GM18517 (cell line): ENCODE data around the gene FEM1B.

ENCODE experiments used
- ATAC-seq: cut with Tn5 transposase; IDR thresholded peaks from one replicate; pipeline ENCODE4 v1.9.1; 2021; ENCODE audit warnings: mild to moderate bottlenecking, moderate library complexity; ENCODE audit not compliant: unreplicated experiment

Gene FEM1B

DNA sequence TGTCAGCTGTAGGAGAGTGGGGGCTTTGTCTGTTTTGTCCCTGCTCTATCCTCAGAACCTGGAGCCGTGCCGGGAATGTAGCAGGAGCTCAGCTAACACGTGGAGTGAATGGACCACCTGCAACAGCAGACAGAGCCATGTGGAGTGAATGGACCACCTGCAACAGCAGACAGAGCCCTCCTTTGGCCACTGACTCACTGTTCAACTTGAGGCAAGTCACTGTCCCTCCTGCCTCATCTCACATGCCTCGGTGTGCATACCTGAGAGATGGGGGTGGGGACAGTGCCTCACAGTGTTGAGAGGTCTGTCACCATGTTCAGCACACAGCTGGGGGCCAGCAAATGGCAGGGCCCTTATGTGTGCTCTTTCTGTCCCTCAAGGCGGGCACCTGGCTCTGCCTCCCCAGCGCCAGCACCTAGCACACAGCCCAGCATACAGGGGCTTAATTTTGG is 27.9 kb downstream of the FEM1B start:
- no peak for ATAC-seq

DNA sequence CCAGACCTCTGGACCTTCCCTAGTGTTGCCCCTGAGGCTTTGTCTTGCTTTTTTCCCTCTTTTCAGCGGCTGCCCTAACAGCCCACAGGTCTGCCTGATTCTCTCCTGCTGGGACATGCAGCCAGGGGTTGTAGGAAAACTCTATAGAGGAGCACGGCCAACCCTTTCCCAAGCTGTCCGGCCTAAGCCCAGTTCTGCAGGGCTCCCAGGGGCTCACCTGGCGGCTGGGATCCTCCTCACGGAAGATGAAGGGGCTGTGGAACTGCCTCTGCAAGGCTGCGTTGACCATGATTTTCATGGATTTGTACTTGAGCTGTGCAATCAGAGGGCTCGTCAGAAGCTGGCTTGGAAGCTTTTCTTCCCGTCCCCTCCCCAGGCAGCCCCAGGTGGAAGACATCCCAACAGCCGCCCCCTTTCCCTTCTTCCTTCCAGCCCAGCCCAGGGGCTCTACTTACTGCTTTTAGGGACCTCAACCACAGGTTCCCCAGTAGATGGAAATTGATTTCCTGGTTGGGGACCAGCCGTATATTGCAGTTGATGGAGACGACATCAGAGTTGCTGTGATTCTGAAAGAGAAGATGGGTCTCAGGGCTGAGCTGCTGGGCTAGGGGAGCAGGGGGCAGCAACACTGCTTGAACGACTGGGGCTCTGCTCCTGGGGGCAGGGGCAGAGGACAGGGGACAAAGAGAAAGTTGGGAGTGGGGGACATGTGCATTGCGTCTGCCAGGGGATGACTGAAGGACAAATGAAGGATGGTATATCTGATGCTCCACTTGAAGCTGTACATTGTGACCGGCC is 29.8 kb downstream of the FEM1B start:
- ATAC-seq = no peak

DNA sequence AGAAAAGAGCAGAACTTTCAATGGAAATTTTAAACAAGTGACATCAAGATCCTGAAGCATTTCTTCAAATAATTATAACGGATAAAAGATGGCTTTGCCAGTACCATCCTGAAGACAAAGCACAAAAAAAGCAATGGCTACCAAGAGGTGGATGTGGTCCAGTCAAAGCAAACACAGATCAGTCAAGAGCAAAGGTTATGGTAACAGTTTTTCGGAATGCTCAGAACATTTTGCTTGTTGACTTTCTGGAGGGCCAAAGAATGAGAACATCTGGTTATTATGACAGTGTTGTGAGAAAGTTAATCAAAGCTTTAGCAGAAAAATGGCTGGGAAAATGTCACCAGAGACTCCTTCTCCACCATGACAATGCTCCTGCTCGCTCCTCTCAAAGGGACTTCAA is 31.5 kb downstream of the FEM1B start:
- ATAC-seq = no peak

DNA sequence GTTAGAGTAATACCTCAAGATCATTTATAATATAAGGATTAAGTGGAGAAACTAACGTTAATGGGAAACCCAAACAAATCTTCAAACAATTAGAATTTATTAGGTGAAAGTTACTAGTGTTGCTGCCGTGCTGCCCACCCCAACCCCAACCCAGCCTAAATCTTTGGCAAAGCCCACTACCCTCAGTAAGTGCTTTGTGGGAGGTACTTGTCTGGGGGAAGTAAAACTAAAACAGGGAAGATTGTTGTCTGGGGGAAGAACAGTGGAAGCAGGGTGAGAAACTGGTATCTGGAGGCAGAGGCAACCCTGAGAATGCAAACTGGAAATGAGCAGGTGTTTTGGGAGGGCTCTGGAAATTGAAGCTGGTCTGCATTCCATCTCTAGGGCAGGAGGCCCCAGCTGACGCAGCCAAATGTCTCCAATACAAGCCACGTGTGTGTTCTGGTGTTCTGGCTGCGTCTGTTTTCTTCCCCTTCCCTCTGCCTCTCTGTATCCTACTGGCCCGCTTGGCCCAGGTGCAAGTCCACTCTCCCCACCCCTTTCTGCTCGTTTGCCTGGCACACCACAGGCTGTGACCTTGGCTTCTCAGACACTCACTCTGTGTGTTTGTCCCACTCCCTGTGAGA is 32.7 kb downstream of the FEM1B start:
- no peak for ATAC-seq

DNA sequence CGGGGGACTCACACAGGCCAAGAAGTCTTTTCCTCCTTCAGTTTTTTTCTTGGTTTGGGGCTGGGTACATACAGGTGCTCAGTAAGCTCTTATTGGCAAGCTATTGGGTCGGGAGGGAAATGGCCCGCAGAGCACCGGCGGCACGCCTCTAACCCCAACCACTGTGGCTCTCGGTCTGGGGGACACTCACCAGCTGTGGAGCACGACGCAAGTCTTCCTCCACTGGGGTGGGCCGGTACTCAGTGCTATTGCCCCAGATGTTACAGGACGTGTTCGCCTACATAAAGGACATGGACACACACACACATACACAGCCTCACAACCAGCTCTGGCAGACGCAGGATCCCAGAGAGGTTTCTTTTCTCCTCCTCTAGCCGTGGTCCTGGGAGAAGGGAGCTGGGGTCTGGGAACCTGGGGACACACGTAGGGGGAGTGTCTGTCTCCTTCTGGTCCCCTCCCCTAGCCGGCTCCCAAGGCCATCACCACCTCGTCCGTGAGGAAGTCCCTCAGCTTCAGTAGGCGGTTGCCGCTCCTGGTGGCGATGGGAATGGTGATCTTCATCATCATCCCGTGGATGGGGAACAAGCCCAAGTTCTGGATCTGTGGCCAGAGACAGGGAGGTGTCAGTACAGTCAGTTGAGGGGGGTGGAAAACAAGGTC is 33.4 kb downstream of the FEM1B start:
- ATAC-seq = no peak

DNA sequence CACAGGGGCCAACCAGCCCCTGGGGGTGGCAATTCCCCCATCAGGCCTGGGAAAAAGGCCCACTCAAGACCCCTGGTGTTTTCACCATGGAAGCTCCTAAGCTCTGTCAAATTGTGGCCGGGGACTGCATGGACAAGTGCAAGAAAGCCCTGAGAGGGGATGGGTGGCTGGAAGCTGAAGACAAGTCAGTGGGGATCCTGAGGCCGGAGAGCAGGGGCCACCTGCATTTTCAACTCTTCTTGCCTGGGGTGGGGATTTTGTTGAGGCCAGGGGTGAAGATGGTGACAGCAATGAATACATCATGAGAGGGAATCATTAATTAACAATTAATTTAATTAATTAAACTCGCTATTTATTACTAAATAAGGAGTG is 33.9 kb downstream of the FEM1B start:
- ATAC-seq = no peak

DNA sequence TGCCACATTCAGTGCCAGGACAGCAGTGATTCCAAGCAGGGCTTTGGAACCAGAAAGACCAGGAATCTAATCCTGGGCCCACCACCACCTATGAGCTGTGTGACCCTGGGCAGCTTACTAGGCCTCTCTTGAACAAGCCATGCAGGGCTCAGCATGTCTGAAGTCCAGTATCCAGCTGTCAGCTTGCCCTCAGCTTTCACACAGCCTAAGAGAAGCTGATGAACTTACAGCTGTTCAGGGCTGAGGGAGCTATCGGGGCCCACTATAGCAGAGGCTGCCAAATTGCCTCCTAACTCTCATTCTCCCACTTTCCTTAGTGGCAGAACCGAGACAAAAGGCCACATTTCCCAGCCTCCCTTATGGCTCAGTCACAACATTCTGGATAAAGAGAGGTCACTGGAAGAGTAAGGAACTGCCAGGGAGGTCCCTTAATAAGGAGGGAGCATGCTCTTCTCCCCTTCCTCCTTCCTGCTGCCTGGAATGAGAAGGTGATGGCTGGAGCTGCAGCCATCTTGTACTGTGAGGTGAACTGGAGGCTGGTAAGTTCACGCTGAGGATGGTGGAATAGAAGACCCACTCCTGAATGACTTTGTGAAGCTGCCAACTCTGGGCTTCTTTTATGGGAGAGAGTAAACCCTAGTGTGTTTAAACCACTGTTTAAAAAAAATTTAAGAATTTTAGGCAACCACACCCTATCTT is 34.5 kb downstream of the FEM1B start:
- no peak for ATAC-seq

DNA sequence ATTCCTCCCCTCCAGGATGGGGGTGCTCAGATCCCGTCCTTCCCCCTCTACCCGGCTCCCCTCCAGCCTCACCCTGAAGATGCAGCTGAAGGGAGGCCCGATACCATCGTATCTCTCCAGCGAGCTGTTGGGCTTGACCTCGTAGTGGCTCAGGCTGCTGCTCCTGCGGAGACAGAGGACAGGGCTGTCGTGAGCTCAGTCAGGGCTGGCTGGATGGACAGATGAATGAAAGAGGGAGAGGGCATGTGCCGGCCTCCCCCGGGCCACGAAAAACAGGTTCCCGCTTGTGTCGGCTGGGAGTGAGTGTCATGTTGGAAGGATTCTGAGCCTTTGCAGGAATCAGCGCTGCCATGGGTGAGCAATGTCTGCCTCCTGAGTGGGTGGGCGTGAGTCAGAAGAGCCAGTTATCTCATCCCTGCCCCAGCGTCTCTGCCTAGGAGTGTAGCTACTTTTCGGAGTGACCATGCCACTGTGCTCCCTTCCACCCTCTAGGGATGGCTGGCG is 35.2 kb downstream of the FEM1B start:
- no peak for ATAC-seq

DNA sequence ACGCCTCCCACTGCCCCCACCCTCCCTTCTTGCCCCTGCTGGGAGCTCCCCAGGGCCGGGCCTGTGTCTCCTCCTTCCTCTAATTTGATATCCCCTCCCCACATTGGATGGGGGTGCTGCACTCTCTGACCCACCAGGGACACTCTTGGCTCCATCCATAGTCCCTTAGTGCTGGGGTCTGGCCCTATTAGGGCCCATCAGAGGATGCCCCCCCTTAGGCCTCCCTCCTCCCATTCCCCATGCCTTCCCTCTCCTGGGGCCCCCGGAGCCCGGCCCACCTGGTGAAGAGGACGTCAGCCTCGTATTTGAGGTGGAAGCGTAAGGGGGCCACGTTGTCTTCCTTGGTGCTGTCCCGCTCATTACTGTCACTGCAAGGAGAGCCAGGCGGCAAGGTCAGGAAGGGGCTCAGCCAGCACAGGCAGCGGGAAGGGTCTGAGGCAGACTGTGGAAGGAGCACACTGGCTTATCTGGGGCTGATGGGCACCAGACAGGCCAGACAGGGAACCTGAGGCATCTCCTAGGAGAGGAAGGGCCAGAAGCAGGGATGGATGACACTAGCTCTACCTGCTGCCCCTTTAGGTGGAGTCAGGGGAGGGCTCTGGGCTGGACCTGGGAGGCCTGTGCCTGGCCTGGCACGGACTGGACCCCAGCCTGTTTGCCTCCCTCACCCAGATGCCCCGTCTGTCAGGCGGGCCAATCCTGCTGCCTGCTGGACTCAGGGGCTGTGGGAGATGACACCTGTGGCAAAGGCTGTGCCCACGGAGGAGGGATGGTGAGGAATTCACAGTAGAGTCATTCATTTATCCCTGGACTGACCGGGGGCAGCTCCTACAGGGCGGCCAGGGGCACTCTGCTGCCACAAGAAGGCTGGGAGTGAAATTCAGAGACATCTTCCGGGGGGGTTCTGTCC is 36.2 kb downstream of the FEM1B start:
- ATAC-seq = no peak

DNA sequence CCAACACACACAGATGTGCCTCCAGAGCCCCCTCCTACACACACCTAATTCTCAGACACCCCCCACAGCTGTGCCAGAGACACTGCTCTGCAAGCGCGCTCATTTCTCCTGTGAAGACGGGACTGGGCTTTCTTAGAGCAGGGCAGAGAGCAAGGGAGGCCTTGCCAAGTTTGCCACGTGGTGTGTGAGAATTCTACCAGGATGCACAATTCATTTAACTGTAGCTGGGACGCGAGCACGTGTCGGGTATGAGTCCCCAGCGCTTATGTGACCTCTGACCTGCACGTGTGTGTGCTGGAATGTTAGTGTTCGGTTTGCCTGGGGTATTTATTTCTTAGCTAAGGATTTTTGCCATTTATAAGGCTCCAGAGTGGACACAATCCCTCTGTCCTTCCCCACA is 37.0 kb downstream of the FEM1B start:
- no peak for ATAC-seq

DNA sequence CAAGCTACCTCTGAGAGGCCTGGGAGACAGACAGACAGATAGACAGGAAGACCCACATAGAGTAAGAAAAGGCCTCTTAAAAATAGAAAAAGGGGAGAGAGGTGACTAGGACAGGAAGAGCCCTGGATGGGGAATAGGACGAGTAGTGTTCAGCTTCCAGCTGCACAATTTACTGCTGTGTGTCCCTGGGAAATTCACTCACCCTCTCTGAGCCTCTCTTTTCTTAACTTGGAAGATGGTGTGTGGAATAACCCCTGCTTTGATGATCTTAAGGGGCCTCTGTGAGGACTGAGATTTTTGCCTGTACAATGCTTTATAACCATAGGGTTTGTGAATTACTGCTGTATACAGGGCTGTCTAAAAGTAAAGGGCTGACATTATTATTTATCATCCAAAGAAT is 37.5 kb downstream of the FEM1B start:
- no peak for ATAC-seq

DNA sequence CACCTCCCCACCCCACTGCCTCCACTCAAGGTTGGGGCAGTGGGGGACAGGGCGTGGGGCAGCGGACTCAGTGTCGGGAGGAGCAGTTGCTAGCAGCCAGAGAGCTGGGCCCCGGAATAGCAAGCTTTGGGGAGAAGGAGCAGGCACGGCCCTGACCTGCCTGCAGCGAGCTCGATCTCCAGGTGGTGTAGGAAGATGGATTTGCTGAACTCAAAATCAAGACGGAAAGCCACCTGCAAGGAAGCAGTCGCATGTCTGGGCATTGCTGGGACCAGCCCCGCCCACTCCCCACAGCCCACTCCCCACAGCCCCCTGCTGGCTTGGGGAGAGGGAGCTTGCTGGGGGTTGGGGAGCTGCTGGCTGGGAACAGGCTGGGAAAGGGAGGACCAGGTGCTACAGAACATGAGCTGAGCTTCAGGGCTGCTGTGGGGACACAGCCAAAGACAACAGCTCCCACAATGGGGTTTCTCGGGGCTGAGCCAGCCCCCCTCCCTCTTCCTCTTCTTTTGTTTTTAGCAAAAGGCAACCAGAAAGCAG is 38.0 kb downstream of the FEM1B start:
- ATAC-seq = no peak

DNA sequence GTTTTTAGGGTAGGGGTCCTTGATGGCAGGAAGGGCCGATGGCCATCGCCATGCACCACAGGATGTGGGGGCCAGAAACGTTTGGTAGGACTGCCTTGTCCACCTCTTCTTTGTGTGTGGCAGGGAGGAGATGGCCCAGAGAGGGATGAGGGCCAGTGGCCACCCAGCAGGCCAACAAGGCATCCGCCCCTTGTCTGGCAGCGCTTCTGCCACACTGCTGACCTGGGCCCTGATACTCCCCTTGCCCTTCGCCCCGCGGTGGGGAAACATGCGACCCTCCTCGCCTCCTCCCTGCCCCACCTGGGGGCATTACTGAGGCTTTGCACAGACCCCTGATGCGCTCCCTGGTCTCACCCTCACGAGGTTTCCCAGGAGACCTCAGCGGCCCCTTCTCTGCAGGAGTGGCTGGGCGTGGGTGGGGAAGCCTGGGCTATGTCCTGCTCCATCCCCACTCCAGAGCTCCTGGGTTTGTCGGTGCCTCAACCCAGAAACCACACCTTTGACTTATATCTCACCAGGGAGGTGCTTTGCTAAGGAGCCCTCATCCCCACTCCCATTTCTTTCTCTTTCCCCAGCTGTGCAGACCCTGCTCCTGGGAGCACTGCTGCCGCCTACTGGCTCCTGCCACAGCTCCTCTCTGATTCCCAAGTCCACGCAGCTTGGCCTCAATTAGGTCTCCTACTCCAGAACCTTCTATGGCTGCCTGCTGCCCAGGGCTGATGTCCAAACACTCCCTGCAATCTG is 38.7 kb downstream of the FEM1B start:
- ATAC-seq = no peak

DNA sequence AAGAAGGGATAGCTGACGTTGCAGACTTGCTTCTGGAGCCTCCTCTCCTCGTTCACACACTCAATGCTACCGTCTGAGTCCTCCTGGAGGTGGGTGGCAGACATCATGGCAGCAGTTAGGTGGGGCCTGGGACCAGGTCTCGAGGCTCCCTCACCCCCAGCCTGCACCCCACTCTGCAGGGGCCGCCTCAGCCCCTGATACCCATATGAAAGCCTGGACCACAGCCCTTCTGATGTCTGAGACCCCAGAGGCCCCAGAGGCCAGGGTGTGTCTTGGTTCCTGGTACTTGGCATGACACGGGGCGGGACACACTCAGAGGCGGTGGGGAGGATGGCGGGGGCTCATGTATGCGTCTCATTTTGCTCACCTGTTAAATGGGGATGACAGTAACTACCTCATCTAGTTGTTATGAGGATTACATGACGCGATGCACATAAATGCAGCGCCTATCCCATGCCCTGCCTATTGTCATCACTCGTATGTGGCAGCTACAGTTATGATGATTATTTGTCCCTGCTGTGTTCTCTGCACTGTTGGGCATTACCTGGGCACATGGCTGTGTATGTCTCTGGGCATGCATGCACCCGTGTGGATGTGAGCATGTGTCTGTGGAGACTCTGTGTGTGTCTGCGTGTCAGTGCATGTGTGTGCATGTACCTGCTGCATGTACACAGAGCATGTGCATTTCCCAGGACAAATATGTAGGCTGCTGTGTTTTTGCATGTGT is 39.9 kb downstream of the FEM1B start:
- ATAC-seq = no peak

DNA sequence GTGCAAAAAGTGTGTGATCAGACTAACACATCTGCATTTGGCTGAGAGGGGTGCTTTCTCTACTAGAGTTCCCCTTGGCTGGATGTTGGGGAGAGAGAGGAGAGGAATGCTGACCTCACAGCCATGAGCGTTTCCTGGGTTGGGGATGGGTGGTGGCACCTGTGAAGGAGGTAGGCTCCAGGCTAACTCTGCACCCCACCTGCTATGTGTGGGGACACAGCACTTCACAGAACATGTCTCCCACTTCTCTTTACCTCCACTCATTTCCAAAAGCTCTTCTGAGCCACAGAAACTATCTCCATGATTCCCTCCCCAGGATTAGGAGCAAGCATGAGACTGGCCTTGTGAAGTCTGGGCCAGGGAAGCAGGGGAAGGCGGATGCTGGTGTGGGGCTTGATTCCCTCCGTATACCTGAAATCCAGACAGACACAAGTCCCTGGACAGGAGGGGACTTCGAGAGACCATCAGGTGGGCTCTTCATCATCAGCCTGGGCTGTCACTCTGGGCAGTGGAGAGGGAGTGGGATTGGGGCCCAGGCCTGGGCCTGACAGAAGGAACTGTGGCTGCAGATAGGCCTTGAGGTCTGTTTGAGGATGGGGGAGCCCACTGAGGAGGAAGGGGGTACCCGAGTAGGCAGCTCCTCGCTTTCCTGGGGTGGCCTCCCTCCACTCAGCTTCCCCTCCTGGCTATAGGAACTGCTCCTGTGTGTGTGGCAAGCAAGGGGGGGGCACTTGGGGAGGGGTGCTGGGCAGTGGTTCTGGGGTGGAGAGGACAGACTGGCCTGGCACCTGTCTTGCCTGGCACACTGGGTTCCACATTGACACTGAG is 40.7 kb downstream of the FEM1B start:
- no peak for ATAC-seq

DNA sequence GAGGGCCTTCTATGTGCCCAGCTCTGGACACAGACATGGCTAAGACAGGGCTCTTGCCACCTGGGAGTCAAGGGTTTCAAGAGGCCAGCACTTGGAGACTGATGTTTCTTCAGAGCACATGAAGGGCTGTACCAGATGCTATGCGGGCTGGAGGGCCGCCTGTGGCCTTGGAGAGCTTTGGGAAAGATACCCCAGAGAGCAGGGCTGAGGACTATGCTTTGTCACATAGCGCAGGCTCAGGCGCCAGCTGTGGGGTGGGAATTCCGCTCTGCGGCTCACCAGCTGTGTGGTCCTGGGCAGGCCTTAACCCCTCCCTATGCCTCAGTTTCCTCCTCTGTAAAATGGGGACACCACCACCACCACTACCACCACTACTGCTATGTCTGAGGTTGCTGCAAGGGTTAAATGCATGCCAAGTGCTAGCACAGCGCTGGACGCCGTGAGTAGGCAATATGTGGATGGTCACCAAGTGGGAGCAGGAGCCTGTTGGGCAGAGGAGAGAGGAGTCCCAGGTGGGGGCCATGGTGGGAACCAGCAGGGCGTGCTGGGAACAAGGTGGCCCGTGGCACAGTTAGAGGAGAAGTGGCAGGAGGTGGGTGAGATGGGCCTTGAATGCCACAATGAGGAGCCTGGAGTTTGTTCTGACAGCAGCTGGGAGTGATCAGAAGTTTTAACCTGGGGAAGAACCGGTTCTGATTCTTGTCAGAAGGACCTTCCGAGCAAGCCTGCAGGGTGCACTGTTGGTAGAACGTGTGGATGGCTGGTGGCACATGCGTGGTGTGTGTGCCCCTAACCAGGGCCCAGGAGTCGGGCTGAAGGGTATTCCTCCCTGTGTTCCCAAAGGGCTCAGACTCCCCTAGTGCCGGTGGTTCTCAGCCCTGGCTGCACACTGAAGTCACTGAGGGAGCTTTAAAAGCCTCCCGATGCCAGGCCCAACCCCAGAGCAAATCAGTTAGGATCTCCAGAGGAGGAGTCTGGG is 41.7 kb downstream of the FEM1B start:
- ATAC-seq = no peak

DNA sequence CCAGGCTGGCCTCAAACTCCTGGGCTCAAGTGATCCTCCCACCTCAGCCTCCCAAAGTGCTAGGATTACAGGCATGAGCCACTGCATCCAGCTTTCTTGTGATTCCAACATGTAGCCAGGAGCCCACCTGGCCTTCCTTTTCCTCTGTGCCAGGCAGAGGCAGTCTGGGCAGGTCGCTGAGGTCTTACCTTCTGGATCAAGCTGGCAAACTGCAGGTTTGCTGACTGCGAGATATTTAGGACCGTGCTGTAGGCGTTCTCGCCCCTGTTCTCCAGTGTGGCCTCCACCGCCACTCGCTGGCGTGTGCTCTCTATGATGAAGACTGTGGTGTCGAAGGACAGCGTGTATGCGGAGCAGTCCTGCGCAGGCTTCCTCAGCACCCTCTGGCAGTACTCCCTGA is 42.5 kb downstream of the FEM1B start:
- ATAC-seq = no peak
